GM12878 (cell line): ENCODE results near the gene SLC7A5. TPM values are rescaled to one million over a fixed set of nuclear protein-coding genes. Genes with fewer than 3 reads are reported as not detected.

Experiments
- ATAC-seq: fragments of 200-7000 bp; cut with Tn5 transposase; 3 replicates; pipeline ENCODE4 v1.9.1; 2020; ENCODE audit warnings: mild to moderate bottlenecking, moderate library complexity
- BruUV-seq: library from RNA; stranded (reverse); fragments of 400-500 nt; replicated peaks from 2 replicates; lab custom pipeline; 2021; lab: Mats Ljungman, UMichigan
- CTCF ChIA-PET: fragments of 300-600 bp; sonication (Branson Sonifier 250); formaldehyde crosslinking; extraction: SDS; loops from one replicate; lab custom pipeline; 2021; ENCODE audit warnings: inconsistent platforms; lab: Yijun Ruan, JAX
- POLR2A ChIA-PET: fragments of 350-600 bp; formaldehyde crosslinking; extraction: SDS; loops from one replicate; lab custom pipeline; 2021; ENCODE audit warnings: inconsistent platforms; lab: Charles Lee
- RAD21 ChIA-PET: fragments of 300-600 bp; sonication (Branson Sonifier 250); formaldehyde crosslinking; loops from one replicate; lab custom pipeline; 2023; ENCODE audit warnings: antibody characterized with exemption; ENCODE audit not compliant: unreplicated experiment; lab: Charles Lee
- SMC1A ChIA-PET: fragments of 300-600 bp; sonication (Branson Sonifier 250); formaldehyde crosslinking; loops from one replicate; lab custom pipeline; 2023; ENCODE audit not compliant: unreplicated experiment, uncharacterized antibody; lab: Charles Lee
- DNase-seq: peaks from one replicate; pipeline ENCODE4 v3.0.0-alpha.2; 2011; ENCODE audit warnings: low read depth, low spot score
- FAIRE-seq: peaks from 3 replicates; lab custom pipeline; 2011; peaks lifted over from hg19 to GRCh38; lab: Jason Lieb, UNC
- H2AFZ ChIP-seq: 2 replicates; pipeline ENCODE4 v1.6.0; 2011; ENCODE audit warnings: low read depth, low read length, control low read depth; ENCODE audit not compliant: control insufficient read depth
- H3K27ac ChIP-seq: 2 replicates; pipeline ENCODE4 v1.5.1; 2011; ENCODE audit warnings: control low read depth; ENCODE audit not compliant: control insufficient read depth, insufficient read depth
- H3K27me3 ChIP-seq, 2 experiments: replicated peaks in 1 of 2; 2 replicates each; pipeline versions ENCODE4 v1.6.0 to v1.6.1; 2011; ENCODE audit warnings: low read length in 1 of 2; ENCODE audit not compliant: control insufficient read depth in 2 of 2, insufficient read depth in 2 of 2
- H3K36me3 ChIP-seq, 2 experiments: 2 replicates each; pipeline ENCODE4 v1.5.1; 2011; ENCODE audit warnings: low read length in 1 of 2; ENCODE audit not compliant: control insufficient read depth in 2 of 2, insufficient read depth in 2 of 2
- H3K4me1 ChIP-seq: 2 replicates; pipeline ENCODE4 v1.6.1; 2011; ENCODE audit warnings: mild to moderate bottlenecking, low read length, moderate library complexity, mixed read lengths; ENCODE audit not compliant: control insufficient read depth, insufficient read depth
- H3K4me2 ChIP-seq: 2 replicates; pipeline ENCODE4 v1.6.0; 2011; ENCODE audit warnings: control low read depth; ENCODE audit not compliant: control insufficient read depth, insufficient read depth
- H3K4me3 ChIP-seq: fragments of 200-600 bp; sonication (generic); 2 replicates; pipeline ENCODE4 v1.5.1; 2016
- H3K79me2 ChIP-seq: 2 replicates; pipeline ENCODE4 v1.6.0; 2011; ENCODE audit warnings: low read length; ENCODE audit not compliant: control insufficient read depth, insufficient read depth
- H3K9ac ChIP-seq: 2 replicates; pipeline ENCODE4 v1.8.0; 2011; ENCODE audit warnings: low read length, control low read depth, mixed read lengths; ENCODE audit not compliant: control insufficient read depth, insufficient read depth
- H3K9me3 ChIP-seq: replicated peaks from 3 replicates; pipeline ENCODE4 v1.5.1; 2011; ENCODE audit warnings: mild to moderate bottlenecking, low read length; ENCODE audit not compliant: control insufficient read depth, insufficient read depth
- H4K20me1 ChIP-seq: 2 replicates; pipeline ENCODE4 v1.6.0; 2011; ENCODE audit not compliant: control insufficient read depth, insufficient read depth
- EZH2 ChIP-seq: IDR thresholded peaks from 2 replicates; pipeline ENCODE4 v1.6.1; 2012; ENCODE audit warnings: low read depth, mild to moderate bottlenecking, control low read depth, inconsistent platforms, low read length, borderline replicate concordance; ENCODE audit not compliant: control insufficient read depth
- TCF12 ChIP-seq: IDR thresholded peaks from 2 replicates; pipeline ENCODE4 v1.6.1; 2011; ENCODE audit warnings: low read depth, mild to moderate bottlenecking, low read length
- ZBED1 ChIP-seq: IDR thresholded peaks from 2 replicates; pipeline ENCODE4 v1.6.1; 2016; ENCODE audit warnings: borderline replicate concordance
- WGBS: methylation state at CpG from one replicate; pipeline ENCODE4 v1.1.6; 2016; ENCODE audit warnings: low lambda C conversion rate; ENCODE audit not compliant: insufficient replicate concordance, insufficient coverage; ENCODE audit errors: missing lambda C conversion rate; 5-methylcytosine and 5-hydroxymethylcytosine counted together
- in situ Hi-C: fragments of 300-500 bp; cut with MboI; formaldehyde crosslinking; loops from 9 replicates; pipeline ENCODE4 v1.14.3; 2018; ENCODE audit warnings: mixed read lengths
- intact Hi-C: fragments of 100-400 bp; cut with micrococcal nuclease; formaldehyde crosslinking; loops from one replicate; pipeline ENCODE4 v1.14.2; 2022; ENCODE audit not compliant: unreplicated experiment
- polyA plus RNA-seq, 11 experiments: library from polyadenylated mRNA; depleted of rRNA in 4 of 11; unstranded in 6 of 11; stranded (reverse) in 5 of 11; fragments of >200 nt; fragmentation: Nextera tagmentation in 4 of 11; fragmentation: Illumina TruSeq in 1 of 11; extraction: Ambion mirVana in 4 of 11; extraction: Trizol in 1 of 11; gene quantifications; 1 replicate in 1 of 11; 2 replicates in 10 of 11; pipeline versions ENCODE4 v1.2.1 to v1.2.3, GENCODE V29; 2011 to 2016; ENCODE audit warnings: inconsistent platforms in 2 of 11, missing spikeins in 2 of 11, low read depth in 1 of 11
- total RNA-seq, 4 experiments: library from RNA; depleted of rRNA in 3 of 4; stranded (reverse); fragments of >200 nt in 3 of 4; fragmentation: Illumina TruSeq in 1 of 4; extraction: Trizol in 1 of 4; gene quantifications; 2 replicates each; pipeline versions ENCODE4 v1.2.1 to v1.2.3, GENCODE V29; 2013 to 2021
- TF ChIP-seq, protein P1 (sequence below): IDR thresholded peaks from 2 replicates; pipeline ENCODE4 v1.6.1; 2012; ENCODE audit warnings: mild to moderate bottlenecking, low read depth, low read length

The SLC7A5 gene
- total and polyA plus RNA-seq, 10 of the 15 experiments (the other 5 are each of a cell fraction or from before 2014, with no cell fraction given): 2.3 to 101 (median 35.8) TPM

DNA sequence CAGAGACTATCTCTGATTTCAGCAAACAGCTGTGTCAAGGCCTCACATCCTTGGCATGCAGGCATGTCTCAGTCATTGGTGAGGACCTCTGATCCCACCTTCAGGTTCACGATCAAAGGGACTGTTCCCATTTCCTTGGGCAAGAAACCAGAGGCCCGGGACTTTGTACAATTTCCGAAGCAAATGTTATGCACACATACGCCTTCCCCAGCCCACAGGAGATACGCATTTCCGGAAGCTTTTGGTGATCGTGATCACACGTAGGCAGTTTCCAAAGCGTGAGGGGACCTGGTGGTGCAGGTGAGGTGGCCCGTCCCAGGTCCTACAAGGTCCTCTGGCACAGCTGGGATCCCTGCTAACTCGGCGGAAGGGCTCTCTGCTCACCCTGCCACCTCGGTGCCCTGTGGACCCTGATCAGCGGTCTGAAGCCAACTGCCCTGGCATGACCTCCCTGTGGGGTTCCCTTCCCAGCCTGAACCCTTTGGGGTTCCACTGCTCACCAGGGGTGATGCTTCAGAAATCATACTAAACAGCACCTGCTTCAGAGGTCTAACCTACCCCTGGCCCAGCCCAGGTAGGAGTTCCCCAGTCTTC lies 74.7 kb downstream of the SLC7A5 start:
- no peaks in the 10 kb centered on the region for H4K20me1 ChIP-seq
- H3K9ac ChIP-seq: no peak overlapping the region
- ChIA-PET POLR2A (no interaction called here), CTCF (interaction anchor here (1.1 kb wide), 1 partner anchor 77 kb away, joined by 4 read pairs; no protein-coding TSS in a partner anchor), SMC1A (interaction anchor here (1.5 kb wide), 1 partner anchor 16 kb away, joined by 3 read pairs; no protein-coding TSS in a partner anchor), RAD21 (interaction anchor here (0.5 kb wide), 1 partner anchor 172 kb away, joined by 3 read pairs; no protein-coding TSS in a partner anchor)
- DNase-seq (no peak), FAIRE-seq (no peak), ATAC-seq (no peak)
- no peak for TF ChIP-seq ZBED1
- TF ChIP-seq, protein P1, sequence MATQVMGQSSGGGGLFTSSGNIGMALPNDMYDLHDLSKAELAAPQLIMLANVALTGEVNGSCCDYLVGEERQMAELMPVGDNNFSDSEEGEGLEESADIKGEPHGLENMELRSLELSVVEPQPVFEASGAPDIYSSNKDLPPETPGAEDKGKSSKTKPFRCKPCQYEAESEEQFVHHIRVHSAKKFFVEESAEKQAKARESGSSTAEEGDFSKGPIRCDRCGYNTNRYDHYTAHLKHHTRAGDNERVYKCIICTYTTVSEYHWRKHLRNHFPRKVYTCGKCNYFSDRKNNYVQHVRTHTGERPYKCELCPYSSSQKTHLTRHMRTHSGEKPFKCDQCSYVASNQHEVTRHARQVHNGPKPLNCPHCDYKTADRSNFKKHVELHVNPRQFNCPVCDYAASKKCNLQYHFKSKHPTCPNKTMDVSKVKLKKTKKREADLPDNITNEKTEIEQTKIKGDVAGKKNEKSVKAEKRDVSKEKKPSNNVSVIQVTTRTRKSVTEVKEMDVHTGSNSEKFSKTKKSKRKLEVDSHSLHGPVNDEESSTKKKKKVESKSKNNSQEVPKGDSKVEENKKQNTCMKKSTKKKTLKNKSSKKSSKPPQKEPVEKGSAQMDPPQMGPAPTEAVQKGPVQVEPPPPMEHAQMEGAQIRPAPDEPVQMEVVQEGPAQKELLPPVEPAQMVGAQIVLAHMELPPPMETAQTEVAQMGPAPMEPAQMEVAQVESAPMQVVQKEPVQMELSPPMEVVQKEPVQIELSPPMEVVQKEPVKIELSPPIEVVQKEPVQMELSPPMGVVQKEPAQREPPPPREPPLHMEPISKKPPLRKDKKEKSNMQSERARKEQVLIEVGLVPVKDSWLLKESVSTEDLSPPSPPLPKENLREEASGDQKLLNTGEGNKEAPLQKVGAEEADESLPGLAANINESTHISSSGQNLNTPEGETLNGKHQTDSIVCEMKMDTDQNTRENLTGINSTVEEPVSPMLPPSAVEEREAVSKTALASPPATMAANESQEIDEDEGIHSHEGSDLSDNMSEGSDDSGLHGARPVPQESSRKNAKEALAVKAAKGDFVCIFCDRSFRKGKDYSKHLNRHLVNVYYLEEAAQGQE: no peak
- no peak for TF ChIP-seq TCF12
- TF ChIP-seq EZH2: no peak
- in situ Hi-C loops: no loop called here
- WGBS: 63% methylated on average over 12 of the region's 14 CpGs
- no peaks in the 10 kb centered on the region for H3K27me3 ChIP-seq
- BruUV-seq: no TSS peak
- no peak overlapping the region for H3K4me3 ChIP-seq
- H2AFZ ChIP-seq: no peak overlapping the region
- H3K4me2 ChIP-seq: no peak overlapping the region
- intact Hi-C loops: no loop called here
- H3K79me2 ChIP-seq: no peaks in the 10 kb centered on the region
- no peak overlapping the region for H3K27ac ChIP-seq
- H3K9me3 ChIP-seq: no peaks in the 10 kb centered on the region
- H3K36me3 ChIP-seq: no peaks in the 10 kb centered on the region
- H3K4me1 ChIP-seq: no peaks in the 10 kb centered on the region
